GM19452 (cell line): ENCODE data around the gene SNX8.
A peak's percentile ranks its signal among the peaks of the same experiment; 100 is the strongest.
"Not testable (repeated sequence)": the region's sequence is repeated elsewhere in the genome, so short reads cannot be mapped to it uniquely, and the experiment has no call there.

Source experiments
- ATAC-seq: cut with Tn5 transposase; IDR thresholded peaks from one replicate; pipeline ENCODE4 v1.9.1; 2021; ENCODE audit not compliant: unreplicated experiment

Gene SNX8, protein sequence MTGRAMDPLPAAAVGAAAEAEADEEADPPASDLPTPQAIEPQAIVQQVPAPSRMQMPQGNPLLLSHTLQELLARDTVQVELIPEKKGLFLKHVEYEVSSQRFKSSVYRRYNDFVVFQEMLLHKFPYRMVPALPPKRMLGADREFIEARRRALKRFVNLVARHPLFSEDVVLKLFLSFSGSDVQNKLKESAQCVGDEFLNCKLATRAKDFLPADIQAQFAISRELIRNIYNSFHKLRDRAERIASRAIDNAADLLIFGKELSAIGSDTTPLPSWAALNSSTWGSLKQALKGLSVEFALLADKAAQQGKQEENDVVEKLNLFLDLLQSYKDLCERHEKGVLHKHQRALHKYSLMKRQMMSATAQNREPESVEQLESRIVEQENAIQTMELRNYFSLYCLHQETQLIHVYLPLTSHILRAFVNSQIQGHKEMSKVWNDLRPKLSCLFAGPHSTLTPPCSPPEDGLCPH

DNA sequence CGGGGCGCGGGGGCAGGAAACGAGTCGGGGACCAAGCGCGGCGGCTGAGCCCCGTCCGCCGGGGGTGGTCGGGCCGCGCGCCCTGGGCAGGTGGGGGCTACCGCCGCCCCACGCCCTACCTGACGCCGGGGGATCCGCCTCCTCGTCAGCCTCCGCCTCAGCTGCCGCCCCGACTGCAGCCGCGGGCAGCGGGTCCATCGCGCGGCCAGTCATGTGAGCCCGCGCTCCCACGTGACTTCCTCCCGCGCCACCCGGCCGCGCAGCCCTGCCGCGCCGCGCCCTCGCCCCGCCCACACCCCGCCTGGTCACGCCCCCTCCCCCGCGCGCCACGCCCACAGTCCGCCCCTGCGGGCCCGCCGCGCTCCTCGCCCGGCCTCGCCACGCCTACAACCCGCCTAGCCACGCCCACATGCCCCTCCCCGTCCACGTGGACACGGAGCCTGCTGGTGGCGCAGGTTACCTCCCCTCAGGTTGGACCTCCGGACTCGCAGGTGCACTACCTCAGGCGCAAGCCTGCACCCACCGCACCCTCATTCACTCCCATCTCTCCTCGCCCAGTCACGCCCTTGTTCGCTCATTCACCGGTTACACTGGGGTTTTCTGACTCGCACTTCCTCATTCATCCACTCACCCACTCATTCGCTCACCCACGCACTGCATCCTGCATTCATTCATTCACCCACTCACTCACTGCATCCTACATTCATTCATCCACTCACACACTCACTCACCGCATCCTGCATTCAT lies at the start of gene SNX8:
Gene SNX8 (minus strand): TSS at position 233 of the 747 bp plus-strand sequence. CDS start 20 bp downstream, at position 213.
- ATAC-seq: peak; percentile 65

DNA sequence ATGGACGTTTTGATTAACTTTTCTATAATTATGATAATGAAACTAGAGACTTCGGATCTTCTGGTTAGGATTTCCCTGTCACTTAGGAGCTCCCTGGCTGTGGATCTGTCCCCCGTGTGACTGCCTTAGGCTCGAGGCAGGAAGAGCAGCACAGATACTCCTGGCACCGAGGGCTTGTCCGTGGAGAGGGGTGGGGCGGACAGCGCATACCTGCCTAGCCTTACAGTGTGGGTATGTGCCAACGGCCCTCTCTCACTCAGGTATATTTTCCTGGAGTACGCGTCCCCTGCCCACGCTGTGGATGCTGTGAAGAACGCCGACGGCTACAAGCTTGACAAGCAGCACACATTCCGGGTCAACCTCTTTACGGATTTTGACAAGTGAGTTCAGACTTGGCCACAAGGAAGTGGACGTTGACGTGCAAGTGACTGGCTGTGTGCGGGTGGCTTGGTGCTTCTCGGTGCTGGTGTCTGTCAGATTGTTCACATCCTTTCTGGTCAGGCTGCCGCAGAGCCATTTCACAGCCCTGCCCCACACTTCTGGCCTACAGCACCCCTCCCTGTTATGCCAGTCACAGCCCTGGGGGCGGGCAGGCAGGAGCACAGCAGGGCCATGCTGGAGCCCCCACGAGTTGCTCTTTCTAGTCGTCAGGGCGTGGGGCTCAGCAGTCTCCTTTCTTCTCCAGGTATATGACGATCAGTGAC lies 48.3 kb upstream of the SNX8 start:
- ATAC-seq: no peak

DNA sequence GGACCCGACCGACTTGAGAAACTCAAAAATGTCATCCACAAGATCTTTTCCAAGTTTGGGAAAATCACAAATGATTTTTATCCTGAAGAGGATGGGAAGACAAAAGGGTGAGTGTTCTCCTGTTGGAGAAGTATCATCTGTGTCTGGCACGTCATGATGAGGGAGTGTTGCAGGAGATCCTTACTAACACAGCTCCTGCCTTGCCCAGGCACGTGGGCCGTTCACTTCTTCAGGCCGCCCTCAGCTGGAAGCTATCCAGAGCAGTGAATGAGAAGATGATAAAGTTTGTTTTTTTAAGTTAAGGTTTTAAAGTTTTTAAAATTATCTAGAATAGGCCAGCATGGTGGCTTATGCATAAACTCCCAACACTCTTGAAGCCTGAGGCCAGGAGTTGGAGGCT lies 46.6 kb upstream of the SNX8 start:
- no peak for ATAC-seq

DNA sequence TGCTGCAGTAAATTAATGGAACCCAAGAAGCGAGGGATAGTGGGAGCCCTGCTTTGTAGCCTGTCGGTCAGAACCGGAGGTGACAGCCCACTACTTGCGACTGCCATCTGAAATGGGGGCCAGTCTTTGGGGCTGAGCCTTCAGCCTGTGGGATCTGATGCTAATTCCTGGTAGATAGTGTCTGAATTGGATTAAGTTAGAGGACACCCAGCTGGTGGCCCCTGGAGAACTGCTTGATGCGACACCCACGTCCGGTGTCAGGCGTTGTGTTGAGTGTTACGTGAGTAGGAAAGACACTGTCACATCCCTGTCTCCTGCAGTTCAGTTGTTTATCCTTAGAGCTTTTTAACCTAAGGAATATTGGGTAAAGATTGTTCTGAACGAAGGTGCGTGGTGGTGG lies 45.4 kb upstream of the SNX8 start:
- no peak for ATAC-seq

DNA sequence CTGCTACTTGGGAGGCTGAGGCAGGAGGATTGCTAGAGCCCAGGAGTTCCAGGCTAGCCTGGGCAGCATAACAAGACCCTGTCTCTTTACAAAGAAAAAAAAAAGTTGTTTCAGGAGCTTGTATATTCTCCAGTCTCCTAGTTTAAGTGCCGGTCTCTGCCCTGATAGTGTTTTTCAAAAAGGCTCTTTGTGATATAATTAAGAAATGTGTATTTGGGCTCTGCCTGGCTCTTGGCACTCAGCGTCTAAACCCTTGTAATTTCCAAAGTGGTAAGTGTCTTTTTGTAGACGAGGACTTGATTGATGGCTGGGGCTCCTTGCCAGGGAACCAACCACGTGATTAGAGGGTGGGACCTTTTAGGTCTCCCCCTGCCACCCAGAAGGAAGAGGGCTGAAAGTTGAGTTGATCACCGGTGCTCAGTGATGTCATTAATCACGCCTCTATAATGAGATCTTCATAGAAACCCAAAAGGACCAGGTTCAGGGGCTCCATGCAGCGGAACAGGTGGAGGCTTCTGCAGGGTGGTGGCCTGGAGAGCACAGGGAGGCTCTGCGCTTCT lies 44.8 kb upstream of the SNX8 start:
- no peak for ATAC-seq

DNA sequence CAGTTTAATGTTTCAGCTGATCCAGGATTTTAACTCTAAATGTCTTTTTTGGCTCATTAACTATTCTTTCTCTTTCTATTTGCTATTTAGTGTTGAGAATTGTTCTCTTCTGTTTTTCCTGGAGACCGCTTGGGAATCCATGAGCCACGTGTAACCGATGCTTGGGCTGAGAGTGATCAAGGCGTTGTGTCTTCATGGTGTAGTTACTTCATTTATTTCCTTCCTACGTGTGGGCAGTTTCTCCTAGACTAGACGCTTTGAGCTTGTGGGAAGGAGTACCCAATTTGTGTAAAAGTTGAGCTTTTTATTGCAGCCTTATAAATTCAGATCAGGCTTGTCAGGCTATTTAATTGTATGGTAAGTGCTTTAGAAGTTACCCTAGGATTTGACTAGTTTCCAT lies 43.3 kb upstream of the SNX8 start:
- no peak for ATAC-seq

DNA sequence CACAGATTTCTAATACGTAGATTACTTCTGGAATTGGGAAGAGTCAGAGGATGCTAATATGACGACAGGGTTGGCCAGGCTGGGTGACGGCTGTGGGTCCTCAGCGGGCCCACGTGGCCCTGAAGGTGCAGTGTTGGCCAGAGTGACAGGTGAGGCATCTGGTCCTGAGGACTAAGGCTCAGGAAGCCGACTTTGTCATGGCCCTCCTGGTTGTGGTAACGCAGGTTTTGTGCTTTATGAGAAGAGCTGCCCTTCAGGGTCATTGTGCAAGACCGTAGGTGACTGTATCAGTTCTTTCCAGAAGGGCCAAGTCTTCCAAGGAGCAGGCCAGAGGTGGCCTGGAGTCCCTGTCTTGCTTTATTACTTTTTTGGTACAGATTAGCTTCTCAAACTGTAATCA lies 42.9 kb upstream of the SNX8 start:
- ATAC-seq: no peak

DNA sequence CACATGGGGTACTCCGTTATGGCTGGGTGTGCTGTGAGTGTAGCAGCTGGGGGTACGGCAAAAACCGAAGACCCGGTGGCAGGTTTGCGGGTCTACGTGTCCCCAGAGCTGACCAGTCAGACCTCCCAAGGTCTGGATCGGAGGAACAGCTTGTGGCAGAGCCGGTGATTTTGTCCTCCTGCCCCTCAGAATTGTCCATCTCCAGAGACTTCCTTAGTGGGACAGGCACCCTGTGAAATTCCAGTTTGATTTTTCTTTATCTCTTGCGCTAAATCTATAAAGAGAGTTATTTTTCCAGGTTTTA lies 41.4 kb upstream of the SNX8 start:
- no peak for ATAC-seq

DNA sequence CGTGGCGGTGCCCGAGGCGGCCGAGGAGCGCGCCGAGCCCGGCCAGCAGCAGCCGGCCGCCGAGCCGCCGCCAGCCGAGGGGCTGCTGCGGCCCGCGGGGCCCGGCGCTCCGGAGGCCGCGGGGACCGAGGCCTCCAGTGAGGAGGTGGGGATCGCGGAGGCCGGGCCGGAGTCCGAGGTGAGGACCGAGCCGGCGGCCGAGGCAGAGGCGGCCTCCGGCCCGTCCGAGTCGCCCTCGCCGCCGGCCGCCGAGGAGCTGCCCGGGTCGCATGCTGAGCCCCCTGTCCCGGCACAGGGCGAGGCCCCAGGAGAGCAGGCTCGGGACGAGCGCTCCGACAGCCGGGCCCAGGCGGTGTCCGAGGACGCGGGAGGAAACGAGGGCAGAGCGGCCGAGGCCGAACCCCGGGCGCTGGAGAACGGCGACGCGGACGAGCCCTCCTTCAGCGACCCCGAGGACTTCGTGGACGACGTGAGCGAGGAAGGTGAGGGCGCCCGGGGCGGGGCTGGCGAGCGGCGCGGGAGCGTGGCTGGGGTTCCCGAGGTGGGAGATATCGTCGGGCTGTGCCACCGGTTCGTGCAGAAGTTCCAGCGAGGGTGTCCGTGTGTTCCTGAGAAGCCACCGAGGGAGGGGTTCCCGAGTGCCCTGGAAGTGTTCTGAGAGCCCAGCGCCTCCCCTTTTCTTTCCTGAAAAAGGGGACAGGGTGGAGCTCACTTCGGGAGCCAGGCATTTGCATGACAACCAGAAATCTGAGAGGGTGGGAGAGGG lies 40.9 kb upstream of the SNX8 start:
- ATAC-seq: peak; percentile 21

DNA sequence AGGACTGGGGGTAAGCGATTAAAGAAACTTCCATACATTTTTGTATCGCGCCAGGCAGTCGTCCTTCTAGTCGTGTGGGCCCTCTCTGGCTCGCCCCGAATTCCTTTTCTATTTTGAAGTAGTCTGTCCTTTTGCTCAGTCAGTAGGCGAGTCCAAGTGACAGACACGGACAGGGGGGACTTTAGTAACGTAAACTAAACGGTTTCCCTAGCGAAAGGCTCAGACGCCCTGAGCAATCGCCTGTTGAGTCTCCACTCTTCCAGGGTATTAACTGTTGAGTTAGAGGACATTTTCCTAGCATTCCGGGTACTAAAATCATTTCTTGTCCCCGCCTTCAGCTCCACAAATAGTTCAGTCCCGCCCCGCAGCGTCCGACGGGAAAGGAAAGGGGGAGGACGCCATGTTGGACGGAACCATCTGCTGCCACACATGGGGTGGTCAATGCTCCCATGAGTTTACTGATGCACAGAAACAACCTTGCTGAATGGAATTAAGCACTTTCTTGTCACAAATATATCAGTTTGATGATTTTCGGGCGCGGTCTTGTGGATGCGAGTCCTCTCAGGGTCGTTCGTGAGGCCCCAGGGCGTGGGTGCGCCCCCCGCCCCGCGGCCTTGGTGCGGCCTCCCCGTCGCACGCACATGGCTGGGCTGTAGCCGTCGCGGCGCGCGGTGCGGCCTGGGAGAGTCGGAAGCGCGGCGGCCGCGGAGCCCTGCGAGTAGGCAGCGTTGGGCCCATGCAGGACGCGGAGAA lies 40.1 kb upstream of the SNX8 start, which contains the start of gene EIF3B:
Gene EIF3B (plus strand): TSS at position 642 of the 753 bp plus-strand sequence. CDS start 95 bp downstream, at position 737.
- ATAC-seq: peak; percentile 81

DNA sequence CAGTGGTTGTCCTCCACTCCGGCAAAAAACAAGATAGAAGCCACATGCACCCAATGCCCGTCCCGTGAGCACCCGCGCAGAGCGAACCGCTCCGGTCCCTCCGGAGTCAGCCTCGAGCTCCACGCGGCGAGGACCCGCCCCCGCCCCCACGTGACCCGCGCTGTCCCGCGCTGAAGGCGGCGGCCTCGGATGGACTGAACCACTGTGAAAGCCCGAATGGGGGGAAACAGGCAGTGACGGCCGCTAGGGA lies 39.6 kb upstream of the SNX8 start:
- ATAC-seq: peak; percentile 47

DNA sequence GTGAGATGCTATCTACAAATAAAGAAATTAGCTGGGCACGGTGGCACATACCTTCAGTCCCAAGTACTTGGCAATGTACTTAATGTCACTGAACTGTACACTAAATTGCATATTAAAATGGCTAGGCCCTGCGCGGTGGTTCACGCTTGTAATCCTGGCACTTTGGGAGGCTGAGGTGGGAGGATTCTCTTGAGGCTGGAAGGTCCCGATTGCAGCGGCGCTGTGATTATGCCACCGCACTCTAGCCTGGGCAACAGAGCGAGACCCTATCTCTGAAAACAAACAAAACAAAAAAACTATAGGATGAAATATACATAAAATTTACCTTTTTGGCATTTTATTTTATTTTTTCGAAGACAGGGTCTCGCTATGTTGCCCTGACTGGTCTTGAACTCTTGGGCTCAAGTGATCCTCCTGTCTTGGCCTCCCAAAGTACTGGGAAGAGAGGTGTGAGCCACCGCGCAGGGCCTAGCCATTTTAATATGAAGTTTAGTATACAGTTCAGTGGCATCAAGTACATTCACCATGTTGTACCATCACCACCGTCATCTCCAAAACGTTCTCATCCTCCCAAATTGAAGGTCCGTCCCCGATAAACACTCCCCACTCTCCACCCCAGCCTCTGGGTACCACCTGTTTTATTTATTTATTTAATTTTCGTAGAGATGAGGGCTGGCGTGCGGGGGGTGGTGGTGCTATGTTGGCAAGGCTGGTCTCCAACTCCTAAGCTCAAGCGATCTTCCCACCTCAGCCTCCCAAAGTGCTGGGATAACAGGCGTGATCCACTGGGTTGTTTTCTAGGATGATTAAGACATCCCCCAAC lies 39.1 kb upstream of the SNX8 start:
- peak; percentile 1 for ATAC-seq

DNA sequence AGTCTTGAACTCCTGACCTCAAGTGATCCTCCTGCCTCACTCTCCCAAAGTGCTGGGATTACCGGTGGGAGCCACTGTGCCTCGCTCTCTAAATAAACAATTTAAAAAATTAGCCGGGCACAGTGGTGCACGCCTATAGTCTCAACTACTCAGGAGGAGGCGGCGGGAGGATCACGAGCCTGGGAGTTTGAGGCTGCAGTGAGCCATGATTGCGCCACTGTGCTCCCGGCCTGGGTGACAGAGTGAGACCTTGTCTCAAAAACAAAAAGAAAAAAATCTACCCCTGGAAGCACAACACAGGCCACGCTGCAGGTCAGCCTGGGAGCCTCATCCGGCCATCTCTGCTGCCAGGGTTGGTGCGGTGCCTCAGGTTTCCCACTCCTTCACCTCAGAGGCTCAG lies 36.6 kb upstream of the SNX8 start:
- no peak for ATAC-seq

DNA sequence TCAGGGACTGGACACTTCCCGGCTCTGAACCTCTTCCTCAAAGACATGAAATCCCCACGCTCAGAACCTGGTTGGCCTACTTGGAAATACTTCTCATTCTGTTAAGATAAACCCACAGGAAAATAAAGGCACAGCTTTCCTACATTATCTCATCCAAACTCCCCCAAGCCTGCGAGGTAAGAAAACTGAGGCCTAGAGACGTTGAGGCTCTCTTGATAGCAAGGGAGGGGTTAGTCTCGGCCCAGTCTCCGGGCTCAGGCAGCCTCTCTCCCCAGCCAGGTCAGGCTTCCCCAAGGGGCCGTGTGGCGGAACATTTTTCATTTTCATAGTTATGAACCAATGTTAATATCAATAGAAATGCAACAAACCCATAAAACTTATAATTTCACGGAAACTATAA lies 35.8 kb upstream of the SNX8 start:
- ATAC-seq: no peak

DNA sequence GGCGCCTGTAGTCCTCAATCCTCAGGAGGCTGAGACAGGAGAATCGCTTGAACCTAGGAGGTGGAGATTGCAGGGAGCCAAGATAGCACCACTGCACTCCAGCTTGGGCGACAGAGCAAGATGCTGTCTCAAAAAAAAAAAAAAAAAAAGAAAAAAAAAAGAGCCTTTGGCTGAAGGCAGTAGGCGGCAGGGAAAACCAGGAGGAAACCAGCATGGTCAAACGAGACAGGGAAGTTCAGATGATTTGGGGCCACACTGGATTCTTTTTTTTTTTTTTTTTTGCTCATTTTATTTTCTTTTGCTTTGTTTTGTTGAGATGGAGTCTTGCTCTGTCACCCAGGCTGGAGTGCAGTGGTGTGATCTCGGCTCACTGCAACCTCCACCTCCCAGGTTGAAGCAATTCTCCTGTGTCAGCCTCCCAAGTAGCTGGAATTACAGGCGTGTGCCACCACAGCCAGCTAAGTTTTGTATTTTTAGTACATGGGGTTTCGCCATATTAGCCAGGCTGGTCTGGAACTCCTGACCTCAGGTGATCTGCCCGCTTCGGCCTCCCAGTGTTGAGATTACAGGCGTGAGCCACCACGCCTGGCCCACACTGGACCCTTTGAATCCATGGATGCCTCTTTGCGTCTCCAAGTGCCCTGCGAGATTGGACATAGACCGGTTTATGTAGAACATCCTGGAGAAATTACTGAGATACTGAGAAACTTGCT lies 33.3 kb upstream of the SNX8 start:
- not testable (repeated sequence) for ATAC-seq

DNA sequence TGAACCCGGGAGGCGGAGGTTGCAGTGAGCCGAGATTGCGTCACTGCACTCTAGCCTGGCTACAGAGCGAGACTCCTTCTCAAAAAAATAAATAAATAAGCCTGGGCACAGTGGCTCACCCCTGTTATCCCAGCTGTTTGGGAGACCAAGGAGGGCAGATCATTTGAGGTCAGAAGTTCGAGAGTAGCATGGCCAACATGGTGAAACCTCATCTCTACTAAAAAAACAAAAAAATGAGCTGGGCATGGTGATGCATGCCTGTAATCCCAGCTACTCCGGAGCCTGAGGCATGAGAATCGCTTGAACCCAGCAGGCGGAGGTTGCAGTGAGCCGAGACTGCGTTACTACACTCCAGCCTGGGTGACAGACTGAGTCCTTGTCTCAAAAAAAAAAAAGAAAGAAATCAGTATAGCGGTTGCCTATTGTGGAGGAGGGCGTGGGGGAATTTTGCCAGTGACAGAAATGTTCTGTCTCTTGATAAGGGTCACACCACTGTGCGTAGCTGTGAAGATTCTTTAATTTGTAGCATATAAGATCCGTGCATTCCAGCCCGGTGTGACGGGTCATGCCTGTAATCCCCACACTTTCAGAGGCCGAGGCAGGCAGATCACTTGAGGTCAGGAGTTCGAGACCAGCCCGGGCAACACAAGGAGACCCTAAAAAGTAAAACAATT lies 22.5 kb upstream of the SNX8 start:
- no peak for ATAC-seq

DNA sequence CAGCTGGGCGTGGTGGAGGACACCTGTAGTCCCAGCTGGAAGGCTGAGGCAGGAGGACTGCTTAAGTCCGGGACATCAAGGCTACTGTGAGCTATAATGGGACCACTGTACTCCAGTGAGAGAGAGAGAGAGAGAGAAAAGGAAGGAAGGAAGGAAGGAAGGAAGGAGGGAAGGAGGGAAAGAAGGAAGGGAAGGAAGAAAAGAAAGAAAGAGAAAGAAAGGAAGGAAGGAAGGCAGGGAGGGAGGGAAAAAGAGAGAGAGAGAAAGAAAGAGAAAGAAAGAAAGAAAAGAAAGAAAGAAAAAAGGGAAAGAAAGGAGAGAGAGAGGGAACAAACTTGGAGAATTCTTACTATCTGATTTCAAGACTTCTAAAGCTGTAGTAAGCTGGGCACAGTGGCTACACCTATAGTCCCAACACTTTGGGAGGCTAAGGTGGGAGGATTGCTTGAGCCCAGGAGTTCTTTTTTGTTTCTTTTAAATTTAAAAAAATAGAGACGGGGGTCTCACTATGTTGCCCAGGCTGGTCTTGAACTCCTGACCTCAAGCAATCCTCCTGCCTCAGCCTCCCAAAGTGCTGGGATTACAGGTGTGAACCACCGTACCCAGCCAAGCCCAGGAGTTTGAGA lies 18.5 kb upstream of the SNX8 start:
- not testable (repeated sequence) for ATAC-seq

DNA sequence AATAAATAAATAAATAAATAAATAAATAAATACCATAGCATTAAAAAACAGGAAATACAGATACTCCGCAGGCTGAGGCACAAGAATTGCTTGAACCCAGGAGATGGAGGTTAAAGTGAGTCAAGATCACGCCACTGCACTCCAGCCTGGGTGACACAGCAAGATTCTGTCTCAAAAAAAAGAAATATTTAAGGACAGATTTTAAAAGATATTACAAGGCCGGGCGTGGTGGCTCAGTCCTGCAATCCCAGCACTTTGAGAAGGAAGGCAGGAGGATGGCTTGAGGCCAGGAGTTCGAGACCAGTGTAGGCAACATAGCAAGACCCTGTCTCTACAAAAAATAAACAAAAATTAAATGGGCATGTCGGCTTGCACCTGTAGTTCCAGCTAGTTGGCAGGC lies 17.5 kb upstream of the SNX8 start:
- ATAC-seq: no peak
